Mesenchymal stem cell (in vitro differentiated cells and primary cell): ENCODE measurements around the gene RNF214.

Source experiments
- DNase-seq: peaks from one replicate; pipeline ENCODE4 v3.0.0-alpha.2; 2013
- H2AFZ ChIP-seq: one replicate; pipeline ENCODE4 v1.6.1; 2013; ENCODE audit warnings: low read depth, mild to moderate bottlenecking, control low read depth, inconsistent platforms, low read length, moderate library complexity
- H2AK5ac ChIP-seq: 2 replicates; pipeline ENCODE4 v1.6.1; 2013; ENCODE audit warnings: low read length, moderate library complexity, mild to moderate bottlenecking, inconsistent platforms; ENCODE audit not compliant: severe bottlenecking
- H2BK120ac ChIP-seq: one replicate; pipeline ENCODE4 v1.6.1; 2013; ENCODE audit warnings: low read depth, mild to moderate bottlenecking, inconsistent platforms, low read length, moderate library complexity
- H2BK12ac ChIP-seq, 2 experiments: one replicate each; pipeline ENCODE4 v1.6.1; 2013; ENCODE audit warnings: inconsistent platforms in 2 of 2, low read length in 2 of 2, mild to moderate bottlenecking in 2 of 2, moderate library complexity in 2 of 2, control low read depth in 1 of 2
- H2BK15ac ChIP-seq: one replicate; pipeline ENCODE4 v1.6.1; 2013; ENCODE audit warnings: mild to moderate bottlenecking, low read depth, inconsistent platforms; ENCODE audit not compliant: poor library complexity, severe bottlenecking
- H2BK5ac ChIP-seq: 2 replicates; pipeline ENCODE4 v1.6.1; 2013; ENCODE audit warnings: low read depth, mild to moderate bottlenecking, low read length, control low read depth, inconsistent platforms; ENCODE audit not compliant: poor library complexity, severe bottlenecking
- H3K14ac ChIP-seq, 2 experiments: one replicate each; pipeline ENCODE4 v1.6.1; 2013; ENCODE audit warnings: inconsistent platforms in 2 of 2, low read length in 2 of 2, control low read depth in 1 of 2, mild to moderate bottlenecking in 1 of 2, moderate library complexity in 1 of 2
- H3K18ac ChIP-seq, 2 experiments: one replicate each; pipeline ENCODE4 v1.6.1; 2013; ENCODE audit warnings: inconsistent platforms in 2 of 2, low read length in 2 of 2, control low read depth in 1 of 2, low read depth in 1 of 2, mild to moderate bottlenecking in 1 of 2
- H3K23ac ChIP-seq, 2 experiments: one replicate each; pipeline ENCODE4 v1.6.1; 2013; ENCODE audit warnings: inconsistent platforms in 2 of 2, low read length in 2 of 2, mild to moderate bottlenecking in 2 of 2, moderate library complexity in 2 of 2, control low read depth in 1 of 2
- H3K27ac ChIP-seq: 2 replicates; pipeline ENCODE4 v1.5.1; 2013; ENCODE audit warnings: mild to moderate bottlenecking, moderate library complexity, low read length, control low read depth, inconsistent platforms; ENCODE audit not compliant: poor library complexity, severe bottlenecking
- H3K27me3 ChIP-seq, 2 experiments: 2 replicates each; pipeline versions ENCODE4 v1.6.1 to v1.7.0; 2013; ENCODE audit warnings: low read length in 2 of 2, mild to moderate bottlenecking in 2 of 2, moderate library complexity in 2 of 2, control low read depth in 1 of 2, inconsistent platforms in 1 of 2; ENCODE audit not compliant: control insufficient read depth in 1 of 2, insufficient read depth in 1 of 2
- H3K36me3 ChIP-seq, 2 experiments: 2 replicates each; pipeline versions ENCODE4 v1.6.1 to v1.7.0; 2013; ENCODE audit warnings: low read length in 2 of 2, control low read depth in 1 of 2, inconsistent platforms in 1 of 2, low read depth in 1 of 2, mild to moderate bottlenecking in 1 of 2; ENCODE audit not compliant: insufficient read depth in 2 of 2, control insufficient read depth in 1 of 2
- H3K4ac ChIP-seq, 2 experiments: one replicate each; pipeline ENCODE4 v1.6.1; 2013; ENCODE audit warnings: inconsistent platforms in 2 of 2, low read length in 2 of 2, mild to moderate bottlenecking in 2 of 2, moderate library complexity in 2 of 2, control low read depth in 1 of 2, low read depth in 1 of 2
- H3K4me1 ChIP-seq: 2 replicates; pipeline ENCODE4 v1.6.1; 2013; ENCODE audit warnings: low read depth, low read length, control low read depth; ENCODE audit not compliant: control insufficient read depth, insufficient read depth
- H3K4me2 ChIP-seq: 2 replicates; pipeline ENCODE4 v1.6.1; 2013; ENCODE audit warnings: low read length, mild to moderate bottlenecking, inconsistent platforms; ENCODE audit not compliant: poor library complexity, severe bottlenecking
- H3K4me3 ChIP-seq, 2 experiments: 2 replicates each; pipeline versions ENCODE4 v1.5.1 to v1.7.0; 2013; ENCODE audit warnings: low read length in 2 of 2, mild to moderate bottlenecking in 2 of 2, control low read depth in 1 of 2, low read depth in 1 of 2; ENCODE audit not compliant: insufficient read depth in 1 of 2
- H3K79me1 ChIP-seq: replicated peaks from 2 replicates; pipeline ENCODE4 v1.6.1; 2013; ENCODE audit warnings: mild to moderate bottlenecking, control low read depth, low read length, inconsistent platforms; ENCODE audit not compliant: poor library complexity, severe bottlenecking
- H3K9ac ChIP-seq: 2 replicates; pipeline ENCODE4 v1.7.0; 2013; ENCODE audit warnings: mild to moderate bottlenecking, low read length, moderate library complexity
- H3K9me3 ChIP-seq: 2 replicates; pipeline ENCODE4 v1.7.0; 2013; ENCODE audit warnings: mild to moderate bottlenecking, low read length; ENCODE audit not compliant: control insufficient read depth
- H4K8ac ChIP-seq: one replicate; pipeline ENCODE4 v1.6.1; 2013; ENCODE audit warnings: inconsistent platforms, mild to moderate bottlenecking, low read length, moderate library complexity
- H4K91ac ChIP-seq: one replicate; pipeline ENCODE4 v1.6.1; 2013; ENCODE audit warnings: mild to moderate bottlenecking, low read length, inconsistent platforms
- WGBS: methylation state at CpG from one replicate; pipeline ENCODE4 v1.1.7; 2013; ENCODE audit warnings: mixed read lengths; 5-methylcytosine and 5-hydroxymethylcytosine counted together

RNF214 gene

GRCh38 chr11:117220999-117221774, 11.3 kb upstream of the RNF214 start:
- H4K91ac ChIP-seq, result no peak overlapping the region
- no peak overlapping the region for H3K4ac ChIP-seq
- no peak overlapping the region for H2BK15ac ChIP-seq
- H2AFZ ChIP-seq, result no peak overlapping the region
- no peak overlapping the region for H4K8ac ChIP-seq
- H3K4me2 ChIP-seq, result no peak overlapping the region
- H3K4me3 ChIP-seq, result no peak overlapping the region
- no peaks in the 10 kb centered on the region for H3K27me3 ChIP-seq
- H2BK12ac ChIP-seq, result no peak overlapping the region
- no peak overlapping the region for H3K14ac ChIP-seq
- H3K4me1 ChIP-seq, result peaks cover 8% of the 10 kb centered on the region
- peaks cover 7% of the 10 kb centered on the region for H3K79me1 ChIP-seq
- peak overlapping the region in 1 of 2 experiments; percentile 1 for H3K18ac ChIP-seq
- H2BK120ac ChIP-seq, result no peak overlapping the region
- no peak overlapping the region for H3K27ac ChIP-seq
- H2AK5ac ChIP-seq, result no peak overlapping the region
- no peak overlapping the region for H3K23ac ChIP-seq
- H3K9ac ChIP-seq, result peak overlapping the region; percentile 51
- DNase-seq, result no peak
- WGBS, result 86% methylated on average over 7 of the region's 7 CpGs
- H3K36me3 ChIP-seq, result peaks cover 67 to 72% of the 10 kb centered on the region in 2 experiments
- no peak overlapping the region for H2BK5ac ChIP-seq
- no peaks in the 10 kb centered on the region for H3K9me3 ChIP-seq

GRCh38 chr11:117221775-117222517, 10.5 kb upstream of the RNF214 start:
- Histone ChIP-seq H4K91ac (no peak overlapping the region), H3K23ac (no peak overlapping the region), H3K4me1 (peaks cover 8% of the 10 kb centered on the region), H3K27ac (no peak overlapping the region), H2BK12ac (no peak overlapping the region), H3K9me3 (no peaks in the 10 kb centered on the region), H3K18ac (peak overlapping the region in 1 of 2 experiments; percentile 1), H2BK15ac (no peak overlapping the region), H3K36me3 (peaks cover 72% of the 10 kb centered on the region in 2 experiments), H2BK5ac (no peak overlapping the region), H2BK120ac (no peak overlapping the region), H3K4me3 (peak overlapping the region in 1 of 2 experiments; percentile 27), H2AK5ac (no peak overlapping the region), H3K4ac (no peak overlapping the region), H3K79me1 (peaks cover 7% of the 10 kb centered on the region), H3K27me3 (no peaks in the 10 kb centered on the region), H4K8ac (no peak overlapping the region), H2AFZ (no peak overlapping the region), H3K9ac (peak overlapping the region; percentile 51), H3K14ac (no peak overlapping the region), H3K4me2 (no peak overlapping the region)
- DNase-seq, result no peak
- 89% methylated on average over 6 of the region's 7 CpGs for WGBS

- H3K4me1 ChIP-seq, result peaks cover 7% of the 10 kb centered on the region
- H2BK5ac ChIP-seq, result no peak overlapping the region
- H3K27me3 ChIP-seq, result no peaks in the 10 kb centered on the region
- no peak overlapping the region for H3K18ac ChIP-seq
- no peak for DNase-seq
- H3K23ac ChIP-seq, result no peak overlapping the region
- H3K4ac ChIP-seq, result no peak overlapping the region
- H3K36me3 ChIP-seq, result peaks cover 71 to 75% of the 10 kb centered on the region in 2 experiments
- no peak overlapping the region for H3K4me3 ChIP-seq
- no peak overlapping the region for H2BK120ac ChIP-seq
- no peak overlapping the region for H3K9ac ChIP-seq
- H2BK15ac ChIP-seq, result no peak overlapping the region
- H3K79me1 ChIP-seq, result peaks cover 12% of the 10 kb centered on the region
- no peak overlapping the region for H2BK12ac ChIP-seq
- no peak overlapping the region for H2AK5ac ChIP-seq
- no peak overlapping the region for H3K4me2 ChIP-seq
- no peak overlapping the region for H3K14ac ChIP-seq
- no peaks in the 10 kb centered on the region for H3K9me3 ChIP-seq
- no peak overlapping the region for H4K91ac ChIP-seq
- no peak overlapping the region for H3K27ac ChIP-seq
- H4K8ac ChIP-seq, result no peak overlapping the region
- 98% methylated on average over 14 of the region's 14 CpGs for WGBS
- no peak overlapping the region for H2AFZ ChIP-seq
These were observed 9.3 kb upstream of the RNF214 start for GRCh38 chr11:117222991-117223740.
